Measurements from ENCODE around the gene HDHD2. TPM values are rescaled to one million over a fixed set of nuclear protein-coding genes. Genes with fewer than 3 reads are reported as not detected.

Gene HDHD2
- total RNA-seq, 1 donor from 2014 or later = 40.8 TPM

DNA sequence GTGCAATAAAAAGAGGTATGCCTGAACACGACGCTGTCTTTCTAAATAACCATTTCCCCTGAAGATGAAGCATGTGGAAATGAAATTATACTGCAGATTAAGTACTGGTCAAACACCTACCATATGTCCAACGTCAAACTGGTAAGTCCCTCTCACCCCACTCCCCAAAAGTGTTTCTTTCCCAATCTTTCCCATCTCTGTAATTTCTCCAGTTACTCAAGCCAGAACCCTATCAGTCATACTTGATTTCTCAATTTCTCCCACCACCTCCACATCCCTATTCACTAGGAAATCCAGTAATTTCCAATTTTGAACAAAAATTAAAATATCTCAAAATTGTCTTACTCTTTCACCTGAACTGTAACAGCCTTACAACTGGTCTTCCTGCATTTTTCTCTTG lies 29.2 kb downstream of the HDHD2 start:
- Mint-ChIP-seq H3K9me3 (no peaks in the 10 kb centered on the region), H3K4me3 (ENCODE audit: low read depth) (no peak overlapping the region), H3K27ac (no peak overlapping the region), H3K27me3 (ENCODE audit: low read depth) (peaks cover 3% of the 10 kb centered on the region), H3K36me3 (ENCODE audit: low read depth) (peaks cover 55% of the 10 kb centered on the region), H3K4me1 (ENCODE audit: low read depth) (peaks cover 28% of the 10 kb centered on the region)
- intact Hi-C loops (cut with micrococcal nuclease) = no loop called here
- no peak for DNase-seq (ENCODE audit: low spot score)

DNA sequence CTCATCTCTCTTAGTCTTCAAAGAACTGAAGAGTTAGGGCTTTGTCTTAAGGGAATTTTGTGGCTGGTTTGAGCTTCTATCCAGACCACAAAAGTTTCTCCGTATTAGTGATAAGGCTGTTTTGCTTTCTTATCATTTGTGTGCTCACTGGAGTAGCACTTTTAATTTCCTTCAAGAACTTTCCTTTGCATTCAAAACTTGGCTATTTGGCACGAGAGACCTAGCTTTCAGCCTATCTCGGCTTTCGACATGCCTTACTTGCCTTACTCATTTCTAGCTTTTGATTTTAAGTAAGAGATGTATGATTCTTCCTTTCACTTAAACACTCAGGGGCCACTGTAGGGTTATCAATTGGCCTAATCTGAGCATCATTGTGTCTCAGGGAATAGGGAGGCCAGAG lies 29.9 kb downstream of the HDHD2 start:
- intact Hi-C loops (cut with micrococcal nuclease) = loop anchor here (1.0 kb wide), 3 partner anchors 30 to 1005 kb away; partner anchors contain the start of genes HDHD2 and IER3IP1
- Mint-ChIP-seq H3K4me1 (ENCODE audit: low read depth) (peaks cover 28% of the 10 kb centered on the region), H3K9me3 (no peaks in the 10 kb centered on the region), H3K27me3 (ENCODE audit: low read depth) (peaks cover 3% of the 10 kb centered on the region), H3K27ac (no peak overlapping the region), H3K36me3 (ENCODE audit: low read depth) (peaks cover 53% of the 10 kb centered on the region), H3K4me3 (ENCODE audit: low read depth) (no peak overlapping the region)
- DNase-seq (ENCODE audit: low spot score) = peak; percentile 12

DNA sequence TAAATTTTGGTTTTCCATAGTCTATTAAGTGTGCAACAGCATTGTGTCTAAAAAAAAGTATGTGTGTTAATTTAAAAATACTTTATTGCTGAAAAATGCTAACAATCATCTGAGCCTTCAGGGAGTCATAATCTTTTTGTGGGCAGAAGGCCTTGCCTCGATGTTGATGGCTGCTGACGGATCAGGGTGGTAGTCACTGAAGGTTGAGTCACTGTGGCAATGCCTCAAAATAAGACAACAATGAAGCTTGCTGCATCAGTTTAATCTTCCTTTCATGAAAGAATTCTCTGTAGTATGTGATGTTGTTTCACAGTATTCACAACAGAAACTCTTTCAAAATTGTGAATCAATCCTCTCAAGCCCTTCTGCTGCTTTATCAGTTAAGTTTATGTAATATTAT lies 31.3 kb downstream of the HDHD2 start:
- Mint-ChIP-seq H3K4me3 (ENCODE audit: low read depth) (no peak overlapping the region), H3K27me3 (ENCODE audit: low read depth) (peaks cover 3% of the 10 kb centered on the region), H3K4me1 (ENCODE audit: low read depth) (peaks cover 28% of the 10 kb centered on the region), H3K36me3 (ENCODE audit: low read depth) (peaks cover 56% of the 10 kb centered on the region), H3K27ac (no peak overlapping the region), H3K9me3 (no peaks in the 10 kb centered on the region)
- intact Hi-C loops (cut with micrococcal nuclease) = no loop called here
- DNase-seq (ENCODE audit: low spot score) = no peak

DNA sequence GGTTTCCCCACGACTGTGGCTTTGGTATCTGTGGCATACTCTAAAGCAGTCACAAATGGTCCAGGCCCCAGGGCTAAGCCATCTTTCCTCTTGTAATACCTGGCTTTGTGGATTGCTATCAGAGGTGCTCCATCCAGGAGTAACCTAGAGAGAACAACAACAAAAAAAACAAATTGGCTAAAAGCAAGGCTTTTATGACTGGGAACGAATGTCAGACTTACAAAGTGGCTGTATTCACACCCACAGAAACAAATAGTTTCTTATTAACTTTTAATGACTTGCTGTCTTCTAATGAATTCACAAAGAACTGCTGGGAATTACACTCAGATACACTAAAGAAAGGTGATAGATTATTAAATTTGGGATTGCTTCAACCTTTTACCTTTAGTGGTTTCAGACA lies 35.1 kb downstream of the HDHD2 start:
- no peak overlapping the region for H3K27ac Mint-ChIP-seq
- H3K9me3 Mint-ChIP-seq = no peaks in the 10 kb centered on the region
- H3K4me3 Mint-ChIP-seq (ENCODE audit: low read depth) = no peak overlapping the region
- peaks cover 64% of the 10 kb centered on the region for H3K36me3 Mint-ChIP-seq (ENCODE audit: low read depth)
- intact Hi-C loops (cut with micrococcal nuclease) = no loop called here
- DNase-seq (ENCODE audit: low spot score) = no peak
- H3K27me3 Mint-ChIP-seq (ENCODE audit: low read depth) = peaks cover 3% of the 10 kb centered on the region
- H3K4me1 Mint-ChIP-seq (ENCODE audit: low read depth) = peaks cover 7% of the 10 kb centered on the region

DNA sequence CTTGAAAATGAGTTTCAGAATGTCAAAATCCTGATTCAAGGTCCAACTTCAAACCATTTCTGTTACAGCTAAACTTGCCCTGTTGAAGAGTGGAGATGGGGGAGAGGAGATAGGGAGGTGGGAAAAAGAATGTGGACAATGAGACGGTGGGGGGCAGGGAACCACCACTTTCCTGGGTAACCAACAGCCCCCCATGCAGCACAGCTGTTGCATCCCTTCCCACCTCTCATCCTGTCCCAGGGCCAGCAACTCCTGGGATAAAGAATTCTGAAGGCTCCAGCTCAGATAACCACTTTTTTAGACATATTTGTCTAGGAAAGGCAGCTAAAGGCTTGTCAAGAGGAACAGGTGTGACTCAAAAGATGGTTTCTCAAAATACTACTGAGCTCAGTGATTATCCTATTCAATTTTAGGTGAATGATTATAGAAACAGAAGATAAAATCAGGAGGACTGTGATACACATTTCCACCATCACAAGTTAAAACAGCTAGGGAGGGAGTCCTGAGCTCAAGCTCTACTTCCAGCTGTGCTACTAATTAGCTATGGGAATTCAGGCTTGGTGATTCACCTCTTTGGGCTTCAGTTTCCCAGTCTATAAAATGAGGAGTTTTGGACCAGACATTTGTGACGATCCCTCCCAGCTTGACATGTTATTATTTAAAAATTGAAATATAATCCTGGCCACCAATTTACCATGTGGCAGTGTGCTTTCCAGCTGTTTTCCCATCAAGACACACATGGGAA lies 36.3 kb downstream of the HDHD2 start:
- Mint-ChIP-seq H3K4me1 (ENCODE audit: low read depth) (no peaks in the 10 kb centered on the region), H3K4me3 (ENCODE audit: low read depth) (no peak overlapping the region), H3K9me3 (no peaks in the 10 kb centered on the region), H3K36me3 (ENCODE audit: low read depth) (peaks cover 57% of the 10 kb centered on the region), H3K27ac (no peak overlapping the region), H3K27me3 (ENCODE audit: low read depth) (peaks cover 3% of the 10 kb centered on the region)
- DNase-seq (ENCODE audit: low spot score) = no peak
- intact Hi-C loops (cut with micrococcal nuclease) = no loop called here

DNA sequence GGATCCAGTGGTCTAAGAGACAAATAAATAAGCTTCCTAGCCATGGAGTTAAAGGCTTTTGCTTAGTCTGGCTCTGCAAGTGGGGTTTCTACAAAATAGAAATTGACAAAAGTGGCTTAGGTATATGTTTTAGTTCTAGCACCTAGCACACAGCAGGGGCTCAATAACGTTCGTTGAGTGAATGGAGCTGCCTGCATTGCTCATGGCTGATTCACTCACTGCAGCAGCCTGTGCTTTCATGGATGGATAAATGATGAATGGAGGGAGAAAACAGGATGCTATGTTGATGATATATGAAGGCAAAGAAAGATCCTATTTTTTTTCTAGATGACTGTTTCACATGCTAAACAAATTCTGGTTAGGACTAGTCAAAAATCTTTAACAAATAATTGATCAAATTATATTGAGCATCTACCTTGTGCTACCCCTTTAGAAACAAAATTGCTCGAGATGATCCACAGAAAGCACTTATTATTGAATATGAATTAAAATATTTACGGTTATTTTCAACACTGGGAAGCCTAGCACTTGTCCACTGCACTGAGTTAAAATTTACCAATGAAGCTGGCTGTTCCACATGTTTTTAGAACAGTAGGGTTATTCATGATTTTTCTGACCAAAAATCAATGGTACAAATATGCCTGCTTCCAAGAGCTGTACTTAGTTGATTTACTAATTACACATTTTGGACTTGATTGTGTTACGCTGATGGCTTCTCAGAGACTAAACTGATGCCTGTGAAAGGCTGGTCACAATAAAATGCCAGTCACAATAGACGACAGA lies 39.6 kb downstream of the HDHD2 start:
- H3K36me3 Mint-ChIP-seq (ENCODE audit: low read depth) = peaks cover 50% of the 10 kb centered on the region
- no peak overlapping the region for H3K27ac Mint-ChIP-seq

DNA sequence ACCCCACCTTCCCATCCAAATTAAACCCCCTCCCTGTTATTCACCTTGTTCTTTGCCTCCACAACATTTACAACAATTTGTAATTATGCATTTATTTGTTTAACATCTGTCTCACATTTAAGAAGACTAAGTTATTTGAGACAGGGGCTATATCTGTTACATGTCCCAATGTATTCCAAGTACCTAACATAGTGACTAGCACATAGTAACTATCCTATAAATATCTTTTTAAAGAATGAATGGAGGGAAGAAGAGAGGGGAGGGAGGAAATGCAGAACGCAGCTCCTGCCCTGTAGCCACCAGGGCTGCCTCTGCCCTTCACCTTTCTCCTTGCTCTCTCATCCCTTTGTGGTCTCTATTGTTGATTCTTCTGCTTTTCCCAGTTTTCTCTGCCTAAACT lies 40.6 kb downstream of the HDHD2 start:
- Mint-ChIP-seq H3K4me3 (ENCODE audit: low read depth) (no peak overlapping the region), H3K36me3 (ENCODE audit: low read depth) (peaks cover 45% of the 10 kb centered on the region), H3K9me3 (no peaks in the 10 kb centered on the region), H3K27ac (no peak overlapping the region), H3K27me3 (ENCODE audit: low read depth) (no peaks in the 10 kb centered on the region), H3K4me1 (ENCODE audit: low read depth) (no peaks in the 10 kb centered on the region)
- intact Hi-C loops (cut with micrococcal nuclease) = no loop called here
- DNase-seq (ENCODE audit: low spot score) = no peak

More for the DNA sequence above, 39.6 kb downstream of the HDHD2 start:
- Mint-ChIP-seq H3K4me1 (ENCODE audit: low read depth) (no peaks in the 10 kb centered on the region), H3K4me3 (ENCODE audit: low read depth) (no peak overlapping the region), H3K27me3 (ENCODE audit: low read depth) (no peaks in the 10 kb centered on the region), H3K9me3 (no peaks in the 10 kb centered on the region)
- DNase-seq (ENCODE audit: low spot score) = no peak
- intact Hi-C loops (cut with micrococcal nuclease) = no loop called here

DNA sequence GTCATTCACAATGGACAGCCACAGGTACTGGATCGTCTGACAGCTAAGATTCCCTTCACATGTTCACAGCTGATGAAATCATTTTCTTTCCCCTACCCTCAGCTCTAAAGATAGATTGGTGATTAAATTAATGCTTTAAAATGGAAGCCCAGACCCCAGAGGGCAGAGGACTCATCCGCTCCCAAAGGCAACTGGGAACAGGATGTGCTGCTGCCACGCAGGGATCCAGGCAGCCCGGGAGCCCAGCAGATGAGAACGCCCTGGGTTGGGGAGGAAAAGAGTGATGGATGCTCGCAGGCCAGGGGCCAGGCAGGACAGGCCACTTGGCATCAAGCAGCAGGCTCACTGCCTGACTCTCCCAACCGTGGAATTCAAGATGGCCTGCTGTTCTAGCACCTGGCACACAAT lies 41.3 kb downstream of the HDHD2 start:
- no peaks in the 10 kb centered on the region for H3K27me3 Mint-ChIP-seq (ENCODE audit: low read depth)
- no peak overlapping the region for H3K4me3 Mint-ChIP-seq (ENCODE audit: low read depth)
- DNase-seq (ENCODE audit: low spot score) = no peak
- no peak overlapping the region for H3K27ac Mint-ChIP-seq
- intact Hi-C loops (cut with micrococcal nuclease) = no loop called here
- no peaks in the 10 kb centered on the region for H3K4me1 Mint-ChIP-seq (ENCODE audit: low read depth)
- peaks cover 41% of the 10 kb centered on the region for H3K36me3 Mint-ChIP-seq (ENCODE audit: low read depth)
- H3K9me3 Mint-ChIP-seq = no peaks in the 10 kb centered on the region

DNA sequence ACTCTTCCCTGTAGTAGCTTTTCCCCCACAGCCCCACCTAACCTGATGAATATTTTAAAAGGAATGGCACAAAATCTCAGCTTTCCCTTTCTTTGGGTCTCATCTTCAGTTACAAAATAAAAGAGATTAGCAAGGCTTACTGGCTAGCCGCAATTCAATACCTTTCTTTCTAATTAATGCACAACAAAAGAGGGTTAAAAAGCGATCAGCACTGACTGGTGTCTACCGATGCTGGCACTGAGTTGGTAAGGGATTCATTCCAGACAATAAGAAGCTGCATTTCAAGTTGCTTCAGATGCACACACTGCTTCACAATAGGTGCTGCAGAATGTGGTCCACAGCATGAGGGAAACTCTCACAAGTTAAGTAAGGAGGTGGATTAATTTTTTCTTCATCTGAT lies 41.9 kb downstream of the HDHD2 start:
- DNase-seq (ENCODE audit: low spot score) = no peak
- intact Hi-C loops (cut with micrococcal nuclease) = no loop called here
- Mint-ChIP-seq H3K27me3 (ENCODE audit: low read depth) (no peaks in the 10 kb centered on the region), H3K4me3 (ENCODE audit: low read depth) (no peak overlapping the region), H3K36me3 (ENCODE audit: low read depth) (peaks cover 36% of the 10 kb centered on the region), H3K27ac (no peak overlapping the region), H3K9me3 (no peaks in the 10 kb centered on the region), H3K4me1 (ENCODE audit: low read depth) (no peaks in the 10 kb centered on the region)

DNA sequence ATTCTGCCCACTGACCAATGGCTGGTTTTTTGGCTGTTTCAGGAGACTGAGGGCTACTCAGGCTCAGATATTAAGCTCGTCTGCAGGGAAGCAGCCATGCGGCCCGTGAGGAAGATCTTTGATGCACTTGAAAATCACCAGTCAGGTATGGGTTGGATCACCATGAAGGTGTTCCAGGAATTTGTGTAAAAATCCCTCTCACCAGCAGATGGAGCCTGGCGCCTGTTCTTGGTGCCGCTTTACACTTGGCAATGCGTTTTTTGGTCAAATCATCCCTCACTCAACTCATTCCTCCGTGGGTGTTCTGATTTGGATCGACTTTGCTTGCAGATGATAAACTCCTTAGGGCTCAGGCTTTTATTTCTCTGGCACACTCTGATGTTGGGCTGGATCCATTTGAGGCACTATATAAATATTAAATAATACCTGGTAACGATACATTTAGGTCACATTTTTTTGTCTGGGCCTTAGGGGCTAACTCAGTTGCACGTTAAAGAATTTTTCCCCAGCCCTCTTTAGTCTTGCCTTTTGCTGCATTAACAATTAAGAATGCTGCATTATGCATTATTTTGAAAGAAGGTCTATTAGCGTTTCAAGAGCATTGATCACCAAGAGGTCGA lies 50.0 kb downstream of the HDHD2 start:
- Mint-ChIP-seq H3K4me1 (ENCODE audit: low read depth) (no peaks in the 10 kb centered on the region), H3K27ac (no peak overlapping the region), H3K27me3 (ENCODE audit: low read depth) (no peaks in the 10 kb centered on the region), H3K4me3 (ENCODE audit: low read depth) (no peak overlapping the region), H3K36me3 (ENCODE audit: low read depth) (no peaks in the 10 kb centered on the region), H3K9me3 (no peaks in the 10 kb centered on the region)
- peak; percentile 34 for DNase-seq (ENCODE audit: low spot score)
- intact Hi-C loops (cut with micrococcal nuclease) = loop anchor here (1.0 kb wide), 1 partner anchor 105 kb away; no protein-coding TSS in a partner anchor

DNA sequence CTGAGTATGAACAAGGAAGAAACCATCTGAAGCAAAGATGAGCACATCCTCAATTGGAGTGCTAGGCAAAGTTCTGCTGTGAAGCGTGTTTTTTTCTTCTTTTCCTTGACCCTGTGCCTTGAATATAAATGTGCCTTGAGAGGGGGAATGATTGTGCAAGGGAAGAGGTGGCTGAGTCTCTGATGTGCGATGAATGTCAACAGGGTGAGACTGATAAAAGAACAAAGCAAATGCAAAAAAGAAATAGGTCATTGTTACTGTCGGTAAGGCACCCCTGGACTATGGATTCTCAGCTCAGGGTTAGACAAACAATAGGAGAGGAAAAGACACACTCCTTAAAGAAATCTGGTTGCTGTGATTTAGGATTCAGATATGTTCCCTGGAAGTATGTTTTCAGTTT lies 54.5 kb downstream of the HDHD2 start:
- Mint-ChIP-seq H3K4me3 (ENCODE audit: low read depth) (no peak overlapping the region), H3K27ac (no peak overlapping the region), H3K9me3 (no peaks in the 10 kb centered on the region), H3K36me3 (ENCODE audit: low read depth) (no peaks in the 10 kb centered on the region), H3K4me1 (ENCODE audit: low read depth) (no peaks in the 10 kb centered on the region), H3K27me3 (ENCODE audit: low read depth) (no peaks in the 10 kb centered on the region)
- no peak for DNase-seq (ENCODE audit: low spot score)
- intact Hi-C loops (cut with micrococcal nuclease) = no loop called here

DNA sequence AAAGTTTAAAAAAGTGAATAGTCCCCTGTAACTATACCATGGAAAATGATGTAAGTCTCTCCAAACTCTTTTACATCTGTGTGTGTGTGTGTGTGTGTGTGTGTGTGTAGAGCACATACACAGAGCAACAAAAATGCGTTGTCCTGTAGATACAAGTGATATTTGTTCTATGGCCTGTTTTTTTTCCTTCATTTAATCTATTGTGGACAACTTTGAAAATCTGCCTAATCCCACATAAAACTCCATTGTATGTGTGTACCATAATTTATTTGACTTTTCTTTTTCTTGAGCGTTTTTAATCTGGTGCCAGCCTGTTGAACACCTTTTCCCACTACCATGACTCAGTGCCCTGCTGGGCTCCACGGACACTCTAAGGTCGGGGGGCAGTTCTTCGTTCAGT lies 62.6 kb downstream of the HDHD2 start:
- Mint-ChIP-seq H3K27ac (no peak overlapping the region), H3K4me1 (ENCODE audit: low read depth) (no peaks in the 10 kb centered on the region), H3K4me3 (ENCODE audit: low read depth) (no peak overlapping the region), H3K27me3 (ENCODE audit: low read depth) (no peaks in the 10 kb centered on the region), H3K9me3 (no peaks in the 10 kb centered on the region), H3K36me3 (ENCODE audit: low read depth) (no peaks in the 10 kb centered on the region)
- intact Hi-C loops (cut with micrococcal nuclease) = no loop called here
- DNase-seq (ENCODE audit: low spot score) = no peak

DNA sequence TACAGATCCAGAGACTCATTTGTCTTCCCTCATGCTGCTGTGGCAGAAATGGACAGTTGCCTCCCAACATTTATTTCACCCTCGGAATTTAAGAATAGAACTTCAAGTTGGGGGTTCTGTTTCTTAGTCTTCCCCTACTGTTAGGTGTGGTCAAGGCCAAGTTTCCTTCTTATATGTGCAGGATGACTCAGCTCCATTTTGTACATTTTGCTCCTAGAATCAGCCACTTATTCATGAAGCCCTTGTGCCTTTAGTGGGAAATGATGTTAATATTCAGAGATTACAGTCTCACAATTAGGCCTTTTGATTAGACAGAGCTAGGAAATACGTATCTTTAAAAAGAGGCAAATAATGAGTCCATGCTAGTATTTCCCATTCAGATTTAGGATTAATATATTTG lies 68.7 kb downstream of the HDHD2 start:
- Mint-ChIP-seq H3K9me3 (no peaks in the 10 kb centered on the region), H3K27ac (no peak overlapping the region), H3K4me1 (ENCODE audit: low read depth) (no peaks in the 10 kb centered on the region), H3K27me3 (ENCODE audit: low read depth) (no peaks in the 10 kb centered on the region), H3K4me3 (ENCODE audit: low read depth) (no peak overlapping the region), H3K36me3 (ENCODE audit: low read depth) (no peaks in the 10 kb centered on the region)
- no peak for DNase-seq (ENCODE audit: low spot score)
- intact Hi-C loops (cut with micrococcal nuclease) = no loop called here
